SK-N-SH treated with all-trans-retinoic acid at 6 μM for 48 hours (cell line): Measurements from ENCODE around the gene TTLL13.

Experiments
- ATAC-seq: fragments of 200-7000 bp; cut with Tn5 transposase; 3 replicates; pipeline ENCODE4 v1.9.1; 2020; ENCODE audit warnings: mild to moderate bottlenecking, moderate library complexity
- ARNTL ChIP-seq: fragments of 450-650 bp; formaldehyde crosslinking; IDR thresholded peaks from 2 replicates; pipeline ENCODE4 v1.5.0; 2020; ENCODE audit warnings: low read depth, mild to moderate bottlenecking, moderate library complexity, borderline replicate concordance
- BACH2 ChIP-seq: fragments of 250-450 bp; sonication (Bioruptor Pico); IDR thresholded peaks from 2 replicates; pipeline ENCODE4 v1.9.0; 2021; ENCODE audit warnings: mild to moderate bottlenecking, borderline replicate concordance
- CSDC2 ChIP-seq: fragments of 250-450 bp; sonication (Bioruptor Pico); IDR thresholded peaks from 2 replicates; pipeline ENCODE4 v1.5.0; 2020; ENCODE audit warnings: mild to moderate bottlenecking, moderate library complexity
- CSRNP3 ChIP-seq: fragments of 250-450 bp; sonication (Bioruptor Pico); IDR thresholded peaks from 2 replicates; pipeline ENCODE4 v1.5.1; 2021; ENCODE audit warnings: mild to moderate bottlenecking, moderate library complexity
- GLIS3 ChIP-seq: fragments of 250-450 bp; sonication (Bioruptor Pico); IDR thresholded peaks from 2 replicates; pipeline ENCODE4 v1.5.0; 2020; ENCODE audit warnings: mild to moderate bottlenecking, moderate library complexity
- ISL1 ChIP-seq: fragments of 250-450 bp; sonication (Bioruptor Pico); IDR thresholded peaks from 2 replicates; pipeline ENCODE4 v2.1.2; 2022; ENCODE audit warnings: mild to moderate bottlenecking, moderate library complexity
- RARB ChIP-seq: fragments of 250-450 bp; sonication (Bioruptor Pico); IDR thresholded peaks from 2 replicates; pipeline ENCODE4 v1.8.0; 2021; ENCODE audit warnings: mild to moderate bottlenecking, moderate library complexity
- SNAI2 ChIP-seq: fragments of 250-450 bp; sonication (Bioruptor Pico); IDR thresholded peaks from 2 replicates; pipeline ENCODE4 v1.5.0; 2020; ENCODE audit warnings: mild to moderate bottlenecking, moderate library complexity
- TOX ChIP-seq: fragments of 250-450 bp; sonication (Bioruptor Pico); IDR thresholded peaks from 2 replicates; pipeline ENCODE4 v1.8.0; 2021; ENCODE audit warnings: mild to moderate bottlenecking, moderate library complexity, borderline replicate concordance
- TSHZ2 ChIP-seq: fragments of 250-450 bp; sonication (Bioruptor Pico); IDR thresholded peaks from 2 replicates; pipeline ENCODE4 v1.5.0; 2020; ENCODE audit warnings: mild to moderate bottlenecking, moderate library complexity
- ZC3H10 ChIP-seq: fragments of 250-450 bp; sonication (Bioruptor Pico); IDR thresholded peaks from 2 replicates; pipeline ENCODE4 v1.5.1; 2021; ENCODE audit warnings: mild to moderate bottlenecking, moderate library complexity
- ZFP3 ChIP-seq: fragments of 250-450 bp; sonication (Bioruptor Pico); IDR thresholded peaks from 2 replicates; pipeline ENCODE4 v1.5.0; 2020; ENCODE audit warnings: mild to moderate bottlenecking, moderate library complexity
- ZFP30 ChIP-seq: fragments of 450-650 bp; formaldehyde crosslinking; IDR thresholded peaks from 2 replicates; pipeline ENCODE4 v1.5.0; 2022; ENCODE audit warnings: mild to moderate bottlenecking, moderate library complexity
- ZNF70 ChIP-seq: fragments of 450-650 bp; formaldehyde crosslinking; IDR thresholded peaks from 2 replicates; pipeline ENCODE4 v1.5.0; 2020; ENCODE audit warnings: mild to moderate bottlenecking, moderate library complexity
- ZNF8 ChIP-seq: fragments of 450-650 bp; formaldehyde crosslinking; IDR thresholded peaks from 2 replicates; pipeline ENCODE4 v1.5.0; 2020; ENCODE audit warnings: mild to moderate bottlenecking, moderate library complexity
- TF ChIP-seq, protein P1 (sequence below): fragments of 250-450 bp; sonication (Bioruptor Pico); IDR thresholded peaks from 2 replicates; pipeline ENCODE4 v1.5.1; 2020; ENCODE audit warnings: low read depth, mild to moderate bottlenecking, moderate library complexity
- TF ChIP-seq, protein P2 (sequence below): fragments of 250-450 bp; sonication (Bioruptor Pico); IDR thresholded peaks from 2 replicates; pipeline ENCODE4 v1.8.0; 2020; ENCODE audit warnings: mild to moderate bottlenecking, moderate library complexity, borderline replicate concordance

The TTLL13 gene

GRCh38 chr15:90239371-90239770, 10.0 kb upstream of the TTLL13 start (continued):
- no peak for TF ChIP-seq TSHZ2 (CRISPR knock-in tag)
- TF ChIP-seq, protein P1, sequence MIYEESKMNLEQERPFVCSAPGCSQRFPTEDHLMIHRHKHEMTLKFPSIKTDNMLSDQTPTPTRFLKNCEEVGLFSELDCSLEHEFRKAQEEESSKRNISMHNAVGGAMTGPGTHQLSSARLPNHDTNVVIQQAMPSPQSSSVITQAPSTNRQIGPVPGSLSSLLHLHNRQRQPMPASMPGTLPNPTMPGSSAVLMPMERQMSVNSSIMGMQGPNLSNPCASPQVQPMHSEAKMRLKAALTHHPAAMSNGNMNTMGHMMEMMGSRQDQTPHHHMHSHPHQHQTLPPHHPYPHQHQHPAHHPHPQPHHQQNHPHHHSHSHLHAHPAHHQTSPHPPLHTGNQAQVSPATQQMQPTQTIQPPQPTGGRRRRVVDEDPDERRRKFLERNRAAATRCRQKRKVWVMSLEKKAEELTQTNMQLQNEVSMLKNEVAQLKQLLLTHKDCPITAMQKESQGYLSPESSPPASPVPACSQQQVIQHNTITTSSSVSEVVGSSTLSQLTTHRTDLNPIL (CRISPR knock-in tag): no peak

- ATAC-seq: no peak
- TF ChIP-seq, protein P1 (CRISPR knock-in tag): no peak
- no peak for TF ChIP-seq ZFP30
Measured at GRCh38 chr15:90240856-90241255, 8.5 kb upstream of the TTLL13 start.

DNA sequence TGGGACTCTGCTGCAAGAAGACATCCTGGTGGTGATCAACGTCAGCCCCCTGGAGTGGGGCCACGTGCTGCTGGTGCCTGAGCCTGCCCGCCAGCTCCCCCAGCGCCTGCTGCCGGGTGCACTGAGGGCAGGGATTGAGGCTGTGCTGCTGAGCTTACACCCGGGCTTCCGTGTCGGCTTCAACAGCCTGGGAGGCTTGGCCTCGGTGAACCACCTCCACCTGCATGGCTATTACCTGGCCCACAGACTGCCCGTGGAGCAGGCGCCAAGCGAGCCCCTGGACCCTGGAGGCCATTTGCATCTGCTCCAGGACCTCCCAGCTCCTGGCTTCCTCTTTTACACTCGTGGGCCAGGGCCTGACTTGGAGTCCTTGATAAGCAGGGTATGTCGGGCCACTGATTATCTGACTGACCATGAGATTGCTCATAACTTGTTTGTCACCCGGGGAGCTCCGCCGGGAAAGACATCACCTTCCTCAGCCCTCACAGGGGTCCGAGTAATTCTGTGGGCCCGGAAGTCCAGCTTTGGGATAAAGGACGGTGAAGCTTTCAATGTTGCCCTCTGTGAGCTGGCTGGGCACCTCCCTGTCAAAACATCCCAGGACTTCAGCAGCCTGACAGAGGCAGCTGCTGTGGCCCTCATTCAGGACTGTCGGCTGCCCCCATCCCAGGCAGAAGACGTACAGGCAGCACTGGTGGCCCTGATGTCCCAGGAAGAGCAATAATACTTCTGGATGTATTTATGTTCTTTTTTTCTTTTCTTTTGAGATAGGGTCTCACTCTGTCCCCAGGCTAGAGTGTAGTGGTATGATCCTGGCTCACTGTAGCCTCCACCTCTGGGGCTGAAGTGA, 7.8 kb upstream of the TTLL13 start:
- ATAC-seq: no peak
- TF ChIP-seq ZFP3 (CRISPR knock-in tag) (no peak), ARNTL (CRISPR knock-in tag) (no peak), CSRNP3 (CRISPR knock-in tag) (no peak), SNAI2 (CRISPR knock-in tag) (no peak), GLIS3 (no peak), TOX (CRISPR knock-in tag) (no peak), ISL1 (CRISPR knock-in tag) (no peak), TSHZ2 (CRISPR knock-in tag) (no peak), RARB (no peak)

GRCh38 chr15:90243943-90244639, 5.3 kb upstream of the TTLL13 start:
- ATAC-seq: no peak
- TF ChIP-seq CSDC2 (CRISPR knock-in tag) (no peak), CSRNP3 (CRISPR knock-in tag) (no peak), ARNTL (CRISPR knock-in tag) (no peak), ZNF70 (CRISPR knock-in tag) (no peak), TOX (CRISPR knock-in tag) (no peak), ZC3H10 (CRISPR knock-in tag) (no peak), BACH2 (CRISPR knock-in tag) (no peak), ZNF8 (CRISPR knock-in tag) (no peak), SNAI2 (CRISPR knock-in tag) (no peak)
- TF ChIP-seq, protein P2, sequence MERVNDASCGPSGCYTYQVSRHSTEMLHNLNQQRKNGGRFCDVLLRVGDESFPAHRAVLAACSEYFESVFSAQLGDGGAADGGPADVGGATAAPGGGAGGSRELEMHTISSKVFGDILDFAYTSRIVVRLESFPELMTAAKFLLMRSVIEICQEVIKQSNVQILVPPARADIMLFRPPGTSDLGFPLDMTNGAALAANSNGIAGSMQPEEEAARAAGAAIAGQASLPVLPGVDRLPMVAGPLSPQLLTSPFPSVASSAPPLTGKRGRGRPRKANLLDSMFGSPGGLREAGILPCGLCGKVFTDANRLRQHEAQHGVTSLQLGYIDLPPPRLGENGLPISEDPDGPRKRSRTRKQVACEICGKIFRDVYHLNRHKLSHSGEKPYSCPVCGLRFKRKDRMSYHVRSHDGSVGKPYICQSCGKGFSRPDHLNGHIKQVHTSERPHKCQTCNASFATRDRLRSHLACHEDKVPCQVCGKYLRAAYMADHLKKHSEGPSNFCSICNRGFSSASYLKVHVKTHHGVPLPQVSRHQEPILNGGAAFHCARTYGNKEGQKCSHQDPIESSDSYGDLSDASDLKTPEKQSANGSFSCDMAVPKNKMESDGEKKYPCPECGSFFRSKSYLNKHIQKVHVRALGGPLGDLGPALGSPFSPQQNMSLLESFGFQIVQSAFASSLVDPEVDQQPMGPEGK (CRISPR knock-in tag): no peak
- TF ChIP-seq, protein P1 (CRISPR knock-in tag): no peak
